Transverse colon (tissue), 4 donors: ENCODE measurements around the gene CHMP5. TPM values are rescaled to one million over a fixed set of nuclear protein-coding genes. Genes with fewer than 3 reads are reported as not detected.
A peak's percentile ranks its signal among the peaks of the same experiment; 100 is the strongest.

Experiments used
- DNase-seq: peaks from one replicate; pipeline ENCODE4 v3.0.0-alpha.2; 2019
- H3K27ac ChIP-seq, 4 donors: fragments of 200-600 bp; sonication (generic); 2 replicates each; pipeline ENCODE4 v1.5.1; 2016 to 2018; ENCODE audit warnings: inconsistent platforms in 4 of 4
- H3K27me3 ChIP-seq: fragments of 200-600 bp; sonication (generic); 2 replicates; pipeline ENCODE4 v1.5.1; 2017; ENCODE audit warnings: inconsistent platforms
- H3K36me3 ChIP-seq, 4 donors: fragments of 200-600 bp; sonication (generic); 2 replicates each; pipeline ENCODE4 v1.5.1; 2017 to 2019; ENCODE audit warnings: inconsistent platforms in 4 of 4
- H3K4me1 ChIP-seq, 4 donors: fragments of 200-600 bp; sonication (generic); 2 replicates each; pipeline ENCODE4 v1.5.1; 2017 to 2020; ENCODE audit warnings: inconsistent platforms in 4 of 4
- H3K4me3 ChIP-seq, 4 donors: fragments of 200-600 bp; sonication (generic); 1 replicate in 1 of 4; 2 replicates in 3 of 4; pipeline versions ENCODE4 v1.5.1 to v1.6.1; 2017 to 2019; ENCODE audit warnings: inconsistent platforms in 4 of 4
- H3K9me3 ChIP-seq, 2 donors: fragments of 200-600 bp; sonication (generic); 2 replicates each; pipeline ENCODE4 v1.5.1; 2017 to 2019; ENCODE audit warnings: inconsistent platforms in 2 of 2
- CTCF ChIP-seq, 5 experiments: fragments of 200-600 bp in 3 of 5; fragments of 450-650 bp in 2 of 5; sonication (generic) in 3 of 5; IDR thresholded peaks; 1 replicate in 2 of 5; 2 replicates in 3 of 5; pipeline ENCODE4 v1.5.1; 2016 to 2017; ENCODE audit warnings: antibody characterized with exemption in 5 of 5, inconsistent platforms in 3 of 5, mild to moderate bottlenecking in 2 of 5, moderate library complexity in 1 of 5
- EP300 ChIP-seq: sonication (generic); formaldehyde crosslinking; IDR thresholded peaks from one replicate; pipeline ENCODE4 v1.6.1; 2017; ENCODE audit warnings: antibody characterized with exemption, low read depth
- POLR2A ChIP-seq: fragments of 450-650 bp; IDR thresholded peaks from one replicate; pipeline ENCODE4 v1.6.1; 2016; ENCODE audit warnings: antibody characterized with exemption, mild to moderate bottlenecking, moderate library complexity
- POLR2AphosphoS5 ChIP-seq, 3 donors: sonication (generic); formaldehyde crosslinking; IDR thresholded peaks; one replicate each; pipeline ENCODE4 v1.6.1; 2016; ENCODE audit warnings: antibody characterized with exemption in 3 of 3
- WGBS, 2 donors: methylation state at CpG; one replicate each; pipeline ENCODE4 v1.1.5; 2018; ENCODE audit warnings: low coverage in 1 of 2; 5-methylcytosine and 5-hydroxymethylcytosine counted together
- in situ Hi-C, 4 donors: fragments of 200-750 bp; cut with MboI; loops; one replicate each; pipeline versions ENCODE4 v1.15.0 to v1.15.1; 2017; ENCODE audit warnings: low sequenced_read_pairs in 3 of 4, low pct_ligation_motif_present in 1 of 4, low pct_unique_long_range_greater_than_20kb in 1 of 4
- intact Hi-C: fragments of 100-400 bp; cut with DNase I; formaldehyde crosslinking; loops from one replicate; pipeline ENCODE4 v1.15.1; 2023; ENCODE audit warnings: low total_unique reads
- total RNA-seq, 4 donors: library from RNA; depleted of rRNA; stranded (reverse); fragments of >200 nt; gene quantifications; one replicate each; pipeline ENCODE4 v1.1.0, GENCODE V29; 2016

Gene CHMP5
- total RNA-seq, 4 donors from 2014 or later, result 23.3 to 100 (median 56.5) TPM

GRCh38 chr9:33249983-33250382 lies 14.9 kb upstream of the CHMP5 start:
- in situ Hi-C loops (no loop called here), intact Hi-C loops (no loop called here)
- WGBS, 2 donors, result 84 to 100% methylated on average over 2 of the region's 2 CpGs
- no peak for DNase-seq
- no peaks in the 10 kb centered on the region for H3K27me3 ChIP-seq
- no peaks in the 10 kb centered on the region for H3K4me1 ChIP-seq
- peaks cover 0 to 25% (median 14%) of the 10 kb centered on the region in 4 donors for H3K36me3 ChIP-seq
- TF ChIP-seq CTCF (IDR thresholded peaks at IDR 0.05), result no peak
- no peak for TF ChIP-seq POLR2AphosphoS5 (IDR thresholded peaks at IDR 0.05)
- no peak for TF ChIP-seq EP300
- TF ChIP-seq POLR2A, result no peak
- H3K4me3 ChIP-seq, result no peak overlapping the region
- no peaks in the 10 kb centered on the region for H3K9me3 ChIP-seq
- H3K27ac ChIP-seq, result no peak overlapping the region

GRCh38 chr9:33250458-33250995 lies 14.3 kb upstream of the CHMP5 start:
- WGBS, 2 donors, result 82% methylated on average over 1 of the region's 1 CpG; no CpG with 5 or more reads in 1 of the 2 donors
- in situ Hi-C loops, result no loop called here

GRCh38 chr9:33254211-33254610 lies 10.6 kb upstream of the CHMP5 start:
- no peak for DNase-seq
- intact Hi-C loops, result no loop called here
- no peaks in the 10 kb centered on the region for H3K4me1 ChIP-seq
- no peak overlapping the region for H3K27ac ChIP-seq
- no peaks in the 10 kb centered on the region for H3K9me3 ChIP-seq
- H3K27me3 ChIP-seq, result no peaks in the 10 kb centered on the region
- TF ChIP-seq POLR2A (no peak), EP300 (no peak), CTCF (IDR thresholded peaks at IDR 0.05) (no peak), POLR2AphosphoS5 (IDR thresholded peaks at IDR 0.05) (no peak)
- H3K36me3 ChIP-seq, result peaks cover 0 to 63% (median 31%) of the 10 kb centered on the region in 4 donors
- in situ Hi-C loops, result no loop called here
- no peak overlapping the region for H3K4me3 ChIP-seq
- WGBS, 2 donors, result 94 to 100% methylated on average over 3 to 4 of the region's 4 CpGs

More at GRCh38 chr9:33250458-33250995, 14.3 kb upstream of the CHMP5 start:
- H3K27ac ChIP-seq, result no peak overlapping the region
- intact Hi-C loops, result no loop called here
- H3K4me1 ChIP-seq, result no peaks in the 10 kb centered on the region
- H3K36me3 ChIP-seq, result peaks cover 0 to 30% (median 17%) of the 10 kb centered on the region in 4 donors
- H3K4me3 ChIP-seq, result no peak overlapping the region
- DNase-seq, result no peak
- no peak for TF ChIP-seq CTCF (IDR thresholded peaks at IDR 0.05)
- TF ChIP-seq POLR2A, result peak; percentile 13
- H3K27me3 ChIP-seq, result no peaks in the 10 kb centered on the region
- no peaks in the 10 kb centered on the region for H3K9me3 ChIP-seq

- Histone ChIP-seq H3K36me3 (peaks cover 0 to 71% (median 35%) of the 10 kb centered on the region in 4 donors), H3K4me3 (no peak overlapping the region), H3K27me3 (no peaks in the 10 kb centered on the region), H3K4me1 (no peaks in the 10 kb centered on the region), H3K27ac (no peak overlapping the region), H3K9me3 (no peaks in the 10 kb centered on the region)
- 97 to 100% methylated on average over 3 to 8 of the region's 8 CpGs for WGBS, 2 donors
- DNase-seq, result no peak
- intact Hi-C loops, result no loop called here
- in situ Hi-C loops, result no loop called here
- TF ChIP-seq POLR2A (no peak), POLR2AphosphoS5 (IDR thresholded peaks at IDR 0.05) (no peak), CTCF (IDR thresholded peaks at IDR 0.05) (no peak), EP300 (no peak)
These were observed 9.8 kb upstream of the CHMP5 start for GRCh38 chr9:33255014-33255413.
